SK-N-SH (cell line): ENCODE data around the gene ARCN1. TPM values are rescaled to one million over a fixed set of nuclear protein-coding genes. Genes with fewer than 3 reads are reported as not detected.

Experiments used
- CTCF ChIA-PET: fragments of 300-600, 350-600 bp; formaldehyde crosslinking; extraction: SDS; loops from one replicate; lab custom pipeline; 2021; lab: Yijun Ruan, JAX
- POLR2A ChIA-PET: fragments of 350-600 bp; sonication (Branson Sonifier 250); formaldehyde crosslinking; extraction: SDS; loops from one replicate; lab custom pipeline; 2020; ENCODE audit warnings: antibody characterized with exemption, inconsistent platforms; lab: Yijun Ruan, JAX
- DNase-seq: peaks from one replicate; pipeline ENCODE4 v3.0.0; 2012
- H2AFZ ChIP-seq: fragments of 200-600 bp; sonication (generic); 2 replicates; pipeline ENCODE4 v1.8.1; 2016; ENCODE audit warnings: antibody characterized with exemption, mild to moderate bottlenecking, low read depth
- H3F3A ChIP-seq: fragments of 200-600 bp; sonication (generic); replicated peaks from 2 replicates; pipeline ENCODE3; 2016; ENCODE audit warnings: antibody characterized with exemption, mild to moderate bottlenecking; ENCODE audit not compliant: insufficient read depth
- H3K27ac ChIP-seq, 2 experiments: fragments of 200-500 bp in 1 of 2; fragments of 200-600 bp in 1 of 2; sonication (Bioruptor generic) in 1 of 2; sonication (generic), shearing (Covaris generic) in 1 of 2; 2 replicates each; pipeline versions ENCODE4 v1.5.1 to v1.6.1; 2014 to 2016; ENCODE audit warnings: low read depth in 2 of 2, inconsistent platforms in 1 of 2, low read length in 1 of 2, mild to moderate bottlenecking in 1 of 2, mixed read lengths in 1 of 2
- H3K27me3 ChIP-seq: fragments of 200-600 bp; sonication (generic), shearing (Covaris generic); 2 replicates; pipeline ENCODE4 v1.6.1; 2016; ENCODE audit warnings: mixed run types; ENCODE audit not compliant: insufficient read depth
- H3K36me3 ChIP-seq, 2 experiments: fragments of 200-500 bp in 1 of 2; fragments of 200-600 bp in 1 of 2; sonication (Bioruptor generic) in 1 of 2; sonication (generic) in 1 of 2; replicated peaks in 1 of 2; 2 replicates each; pipeline versions ENCODE3 to v1.5.1; 2014 to 2016; ENCODE audit warnings: low read length in 1 of 2, mild to moderate bottlenecking in 1 of 2; ENCODE audit not compliant: insufficient read depth in 2 of 2, control insufficient read depth in 1 of 2
- H3K4me1 ChIP-seq, 2 experiments: fragments of 200-500 bp in 1 of 2; fragments of 200-600 bp in 1 of 2; sonication (Bioruptor generic) in 1 of 2; sonication (generic), shearing (Covaris generic) in 1 of 2; 2 replicates each; pipeline versions ENCODE4 v1.5.1 to v1.6.1; 2014 to 2016; ENCODE audit warnings: low read depth in 1 of 2, low read length in 1 of 2, mixed run types in 1 of 2; ENCODE audit not compliant: insufficient read depth in 2 of 2, control insufficient read depth in 1 of 2
- H3K4me2 ChIP-seq: fragments of 200-600 bp; sonication (generic), shearing (Covaris generic); 2 replicates; pipeline ENCODE4 v1.6.1; 2017; ENCODE audit warnings: mixed run types
- H3K4me3 ChIP-seq, 2 experiments: fragments of 200-500 bp in 1 of 2; fragments of 200-600 bp in 1 of 2; sonication (Bioruptor generic) in 1 of 2; sonication (generic), shearing (Covaris generic) in 1 of 2; 2 replicates each; pipeline versions ENCODE4 v1.5.1 to v1.8.1; 2014 to 2016; ENCODE audit warnings: low read depth in 2 of 2, inconsistent platforms in 1 of 2, low read length in 1 of 2, mild to moderate bottlenecking in 1 of 2, mixed read lengths in 1 of 2, moderate library complexity in 1 of 2
- H3K79me2 ChIP-seq: fragments of 200-600 bp; sonication (generic); 2 replicates; pipeline ENCODE4 v1.8.1; 2017; ENCODE audit warnings: mild to moderate bottlenecking; ENCODE audit not compliant: insufficient read depth
- H3K9ac ChIP-seq: fragments of 200-600 bp; sonication (generic); 2 replicates; pipeline ENCODE4 v1.6.1; 2017; ENCODE audit warnings: mixed run types
- H3K9me2 ChIP-seq: fragments of 200-600 bp; sonication (generic); 2 replicates; pipeline ENCODE4 v1.6.1; 2017; ENCODE audit warnings: mixed run types
- H3K9me3 ChIP-seq: fragments of 200-600 bp; sonication (generic); 2 replicates; pipeline ENCODE4 v1.6.1; 2017; ENCODE audit warnings: mixed run types, mild to moderate bottlenecking, moderate library complexity
- H4K20me1 ChIP-seq: fragments of 200-600 bp; sonication (generic); 2 replicates; pipeline ENCODE4 v1.6.1; 2017; ENCODE audit warnings: mild to moderate bottlenecking, mixed run types; ENCODE audit not compliant: insufficient read depth
- EP300 ChIP-seq, 2 experiments: IDR thresholded peaks; 2 replicates each; pipeline versions ENCODE4 v1.4.0 to v1.6.1; 2012; ENCODE audit warnings: borderline replicate concordance in 1 of 2, low read depth in 1 of 2, low read length in 1 of 2
- EZH2phosphoT487 ChIP-seq: fragments of 200-600 bp; sonication (generic); IDR thresholded peaks from 2 replicates; pipeline ENCODE4 v1.6.1; 2017; ENCODE audit warnings: low read depth, mixed run types, mild to moderate bottlenecking, antibody characterized with exemption, moderate library complexity, borderline replicate concordance
- FOSL2 ChIP-seq: IDR thresholded peaks from 2 replicates; pipeline ENCODE4 v1.4.0; 2012; ENCODE audit warnings: low read depth, mild to moderate bottlenecking, moderate library complexity, borderline replicate concordance
- FOXJ3 ChIP-seq: sonication (generic); formaldehyde crosslinking; IDR thresholded peaks from 2 replicates; pipeline ENCODE4 v1.5.1; 2020; ENCODE audit warnings: mild to moderate bottlenecking, missing genetic modification reagents
- MXI1 ChIP-seq: IDR thresholded peaks from 2 replicates; pipeline ENCODE4 v1.6.1; 2012; ENCODE audit warnings: mild to moderate bottlenecking, low read depth, low read length, improper control_type of control experiment
- RFX5 ChIP-seq: IDR thresholded peaks from 2 replicates; pipeline ENCODE4 v1.6.1; 2012; ENCODE audit warnings: mild to moderate bottlenecking, improper control_type of control experiment, low read length
- RXRA ChIP-seq: IDR thresholded peaks from 2 replicates; pipeline ENCODE4 v1.4.0; 2012; ENCODE audit warnings: low read depth, mild to moderate bottlenecking, borderline replicate concordance
- SIN3A ChIP-seq: IDR thresholded peaks from 2 replicates; pipeline ENCODE4 v1.6.1; 2012; ENCODE audit warnings: low read depth, mild to moderate bottlenecking, low read length, moderate library complexity, borderline replicate concordance
- TAF1 ChIP-seq: IDR thresholded peaks from 2 replicates; pipeline ENCODE4 v1.6.1; 2012; ENCODE audit warnings: low read depth, mild to moderate bottlenecking, low read length, moderate library complexity, borderline replicate concordance
- YY1 ChIP-seq: IDR thresholded peaks from 2 replicates; pipeline ENCODE4 v1.4.0; 2012; ENCODE audit warnings: low read depth, mild to moderate bottlenecking
- WGBS: methylation state at CpG from one replicate; pipeline ENCODE4 v1.1.6; 2017; ENCODE audit warnings: low lambda C conversion rate; 5-methylcytosine and 5-hydroxymethylcytosine counted together
- polyA plus RNA-seq, 3 experiments: library from polyadenylated mRNA; depleted of rRNA; stranded (reverse); fragments of >200 nt; gene quantifications; 2 replicates each; pipeline ENCODE4 v1.2.3, GENCODE V29; 2012
- TF ChIP-seq, protein P1 (sequence below): fragments of 200-600 bp; sonication (generic); IDR thresholded peaks from 2 replicates; pipeline ENCODE4 v1.6.1; 2017; ENCODE audit warnings: antibody characterized with exemption, mild to moderate bottlenecking, moderate library complexity
- TF ChIP-seq, protein P2 (sequence below): IDR thresholded peaks from 2 replicates; pipeline ENCODE4 v1.4.0; 2012; ENCODE audit warnings: low read depth

ARCN1 gene
- polyA plus RNA-seq, 1 of the 3 experiments (the other 2 are of a cell fraction), result 128 TPM

DNA sequence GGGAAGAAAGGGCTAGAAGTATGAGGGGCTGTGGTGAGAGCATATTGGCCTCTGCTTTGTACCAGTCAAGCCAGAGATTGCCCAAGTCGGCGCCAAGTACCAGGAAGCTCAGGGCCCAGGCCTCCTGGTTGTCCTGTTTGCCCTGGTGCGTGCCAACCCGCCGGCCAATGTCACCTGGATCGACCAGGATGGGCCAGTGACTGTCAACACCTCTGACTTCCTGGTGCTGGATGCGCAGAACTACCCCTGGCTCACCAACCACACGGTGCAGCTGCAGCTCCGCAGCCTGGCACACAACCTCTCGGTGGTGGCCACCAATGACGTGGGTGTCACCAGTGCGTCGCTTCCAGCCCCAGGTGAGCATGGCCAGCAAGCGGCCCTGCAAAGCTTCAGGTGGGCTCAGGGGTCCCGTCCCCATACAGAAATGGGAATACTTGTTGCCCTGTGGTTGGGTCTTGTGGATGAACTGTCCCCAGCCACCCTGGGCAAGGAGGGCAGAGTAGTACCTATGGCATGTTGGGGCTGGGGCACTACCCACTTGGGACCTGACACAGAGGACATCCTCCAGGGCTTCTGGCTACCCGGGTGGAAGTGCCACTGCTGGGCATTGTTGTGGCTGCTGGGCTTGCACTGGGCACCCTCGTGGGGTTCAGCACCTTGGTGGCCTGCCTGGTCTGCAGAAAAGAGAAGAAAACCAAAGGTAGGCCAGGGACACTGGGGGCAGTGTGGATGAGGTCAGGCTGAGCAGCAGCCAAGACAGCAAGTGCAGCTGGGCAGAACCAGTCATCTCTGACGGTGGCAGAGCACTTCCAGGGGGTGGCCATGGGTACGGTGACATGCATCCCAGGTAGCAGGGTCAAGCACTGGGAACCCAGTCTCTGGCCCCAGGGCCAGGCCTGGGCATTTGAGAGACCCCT lies 39.1 kb upstream of the ARCN1 start:
- Histone ChIP-seq H3K4me3 (no peak overlapping the region), H4K20me1 (no peaks in the 10 kb centered on the region), H3K4me2 (no peak overlapping the region), H3K79me2 (no peaks in the 10 kb centered on the region; the same call in 1 of the 2 replicates), H3K27ac (no peak overlapping the region), H3K9me3 (no peaks in the 10 kb centered on the region), H3K9ac (no peak overlapping the region), H2AFZ (no peak overlapping the region), H3K9me2 (no peaks in the 10 kb centered on the region), H3K27me3 (no peaks in the 10 kb centered on the region), H3F3A (peaks cover 4% of the 10 kb centered on the region), H3K36me3 (peaks cover 0 to 11% of the 10 kb centered on the region in 2 experiments), H3K4me1 (peaks cover 4 to 18% of the 10 kb centered on the region in 2 experiments; a peak in 3 of 4 replicates)
- ChIA-PET POLR2A (no interaction called here), CTCF (no interaction called here)
- DNase-seq, result no peak
- WGBS, result 90% methylated on average over 14 of the region's 19 CpGs
- TF ChIP-seq FOXJ3 (CRISPR knock-in tag), result no peak
- TF ChIP-seq EP300 (IDR thresholded peaks at IDR 0.05; ENCODE audit: borderline replicate concordance in 1 of 2, low read depth in 1 of 2, low read length in 1 of 2), result no peak
- TF ChIP-seq EZH2phosphoT487, result no peak
- TF ChIP-seq FOSL2, result no peak
- TF ChIP-seq RFX5, result no peak
- no peak for TF ChIP-seq TAF1
- TF ChIP-seq, protein P1, sequence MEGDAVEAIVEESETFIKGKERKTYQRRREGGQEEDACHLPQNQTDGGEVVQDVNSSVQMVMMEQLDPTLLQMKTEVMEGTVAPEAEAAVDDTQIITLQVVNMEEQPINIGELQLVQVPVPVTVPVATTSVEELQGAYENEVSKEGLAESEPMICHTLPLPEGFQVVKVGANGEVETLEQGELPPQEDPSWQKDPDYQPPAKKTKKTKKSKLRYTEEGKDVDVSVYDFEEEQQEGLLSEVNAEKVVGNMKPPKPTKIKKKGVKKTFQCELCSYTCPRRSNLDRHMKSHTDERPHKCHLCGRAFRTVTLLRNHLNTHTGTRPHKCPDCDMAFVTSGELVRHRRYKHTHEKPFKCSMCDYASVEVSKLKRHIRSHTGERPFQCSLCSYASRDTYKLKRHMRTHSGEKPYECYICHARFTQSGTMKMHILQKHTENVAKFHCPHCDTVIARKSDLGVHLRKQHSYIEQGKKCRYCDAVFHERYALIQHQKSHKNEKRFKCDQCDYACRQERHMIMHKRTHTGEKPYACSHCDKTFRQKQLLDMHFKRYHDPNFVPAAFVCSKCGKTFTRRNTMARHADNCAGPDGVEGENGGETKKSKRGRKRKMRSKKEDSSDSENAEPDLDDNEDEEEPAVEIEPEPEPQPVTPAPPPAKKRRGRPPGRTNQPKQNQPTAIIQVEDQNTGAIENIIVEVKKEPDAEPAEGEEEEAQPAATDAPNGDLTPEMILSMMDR, result no peak
- no peak for TF ChIP-seq SIN3A
- TF ChIP-seq RXRA, result no peak
- no peak for TF ChIP-seq MXI1
- TF ChIP-seq, protein P2, sequence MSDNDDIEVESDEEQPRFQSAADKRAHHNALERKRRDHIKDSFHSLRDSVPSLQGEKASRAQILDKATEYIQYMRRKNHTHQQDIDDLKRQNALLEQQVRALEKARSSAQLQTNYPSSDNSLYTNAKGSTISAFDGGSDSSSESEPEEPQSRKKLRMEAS, result no peak
- no peak for TF ChIP-seq YY1
